Measurements from ENCODE around the gene E4F1.

DNA sequence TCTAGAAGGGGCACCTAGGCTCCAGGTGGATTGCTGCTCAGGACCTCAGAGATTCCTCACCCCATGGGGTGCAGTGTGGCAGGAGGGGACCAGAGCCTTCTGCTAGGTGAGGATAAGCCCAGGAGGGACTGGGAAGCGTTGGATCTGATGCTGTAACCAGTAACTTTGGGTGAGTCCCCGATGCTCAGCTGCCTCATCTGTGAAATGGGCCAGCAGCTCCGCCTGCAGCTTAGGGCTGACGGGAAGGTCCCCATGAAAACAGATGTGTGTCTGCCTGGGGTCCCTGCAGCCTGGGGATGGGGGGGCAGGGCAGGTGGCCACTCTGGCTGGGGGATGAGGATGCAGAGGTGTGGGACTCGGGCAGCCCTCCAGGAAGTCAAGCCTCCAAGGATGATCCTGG, 24.3 kb upstream of the E4F1 start:
- TF ChIP-seq, protein P1, sequence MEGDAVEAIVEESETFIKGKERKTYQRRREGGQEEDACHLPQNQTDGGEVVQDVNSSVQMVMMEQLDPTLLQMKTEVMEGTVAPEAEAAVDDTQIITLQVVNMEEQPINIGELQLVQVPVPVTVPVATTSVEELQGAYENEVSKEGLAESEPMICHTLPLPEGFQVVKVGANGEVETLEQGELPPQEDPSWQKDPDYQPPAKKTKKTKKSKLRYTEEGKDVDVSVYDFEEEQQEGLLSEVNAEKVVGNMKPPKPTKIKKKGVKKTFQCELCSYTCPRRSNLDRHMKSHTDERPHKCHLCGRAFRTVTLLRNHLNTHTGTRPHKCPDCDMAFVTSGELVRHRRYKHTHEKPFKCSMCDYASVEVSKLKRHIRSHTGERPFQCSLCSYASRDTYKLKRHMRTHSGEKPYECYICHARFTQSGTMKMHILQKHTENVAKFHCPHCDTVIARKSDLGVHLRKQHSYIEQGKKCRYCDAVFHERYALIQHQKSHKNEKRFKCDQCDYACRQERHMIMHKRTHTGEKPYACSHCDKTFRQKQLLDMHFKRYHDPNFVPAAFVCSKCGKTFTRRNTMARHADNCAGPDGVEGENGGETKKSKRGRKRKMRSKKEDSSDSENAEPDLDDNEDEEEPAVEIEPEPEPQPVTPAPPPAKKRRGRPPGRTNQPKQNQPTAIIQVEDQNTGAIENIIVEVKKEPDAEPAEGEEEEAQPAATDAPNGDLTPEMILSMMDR (IDR thresholded peaks at IDR 0.05; ENCODE audit: poor library complexity) = no peak
- no peak for TF ChIP-seq EZH2 (IDR thresholded peaks at IDR 0.05; ENCODE audit: borderline replicate concordance)
- TF ChIP-seq EZH2phosphoT487 (IDR thresholded peaks at IDR 0.05; ENCODE audit: low read depth, severe bottlenecking, unreplicated experiment) = no peak
